GM23338 (cell line): Measurements from ENCODE around the gene RNF31. TPM values are rescaled to one million over a fixed set of nuclear protein-coding genes. Genes with fewer than 3 reads are reported as not detected.

Source experiments
- ATAC-seq: fragments of 200-7000 bp; cut with Tn5 transposase; 3 replicates; pipeline ENCODE4 v1.9.1; 2020
- DNase-seq: peaks from one replicate; pipeline ENCODE4 v3.0.0-alpha.2; 2015; ENCODE audit warnings: low spot score
- H2AFZ ChIP-seq: fragments of 200-600 bp; sonication (generic); 2 replicates; pipeline ENCODE4 v1.8.0; 2016; ENCODE audit warnings: antibody characterized with exemption, mild to moderate bottlenecking, moderate library complexity
- H3F3A ChIP-seq: fragments of 200-600 bp; sonication (generic); replicated peaks from 2 replicates; pipeline ENCODE4 v1.8.0; 2017; ENCODE audit warnings: antibody characterized with exemption, mixed run types, low read depth
- H3K27ac ChIP-seq: fragments of 200-600 bp; sonication (generic); 2 replicates; pipeline ENCODE4 v1.6.1; 2016; ENCODE audit warnings: low read depth
- H3K27me3 ChIP-seq: fragments of 200-600 bp; sonication (generic); 2 replicates; pipeline ENCODE4 v1.8.0; 2016; ENCODE audit warnings: mild to moderate bottlenecking, mixed run types, moderate library complexity; ENCODE audit not compliant: insufficient read depth
- H3K36me3 ChIP-seq: fragments of 200-600 bp; sonication (generic); 2 replicates; pipeline ENCODE4 v1.8.0; 2016; ENCODE audit warnings: mild to moderate bottlenecking; ENCODE audit not compliant: insufficient read depth
- H3K4me1 ChIP-seq: fragments of 200-600 bp; sonication (generic); 2 replicates; pipeline ENCODE4 v1.8.0; 2016; ENCODE audit warnings: mild to moderate bottlenecking, moderate library complexity; ENCODE audit not compliant: insufficient read depth
- H3K4me2 ChIP-seq: fragments of 200-600 bp; sonication (generic); 2 replicates; pipeline ENCODE4 v1.7.1; 2017; ENCODE audit warnings: mixed run types
- H3K4me3 ChIP-seq: fragments of 200-600 bp; sonication (generic); 2 replicates; pipeline ENCODE4 v1.6.1; 2016; ENCODE audit warnings: mixed run types
- H3K79me2 ChIP-seq: fragments of 200-600 bp; sonication (generic); replicated peaks from 2 replicates; pipeline ENCODE4 v1.8.0; 2017; ENCODE audit warnings: mild to moderate bottlenecking; ENCODE audit not compliant: insufficient read depth
- H3K9me2 ChIP-seq: fragments of 200-600 bp; sonication (generic); 2 replicates; pipeline ENCODE4 v1.8.0; 2017; ENCODE audit not compliant: insufficient read depth
- H4K20me1 ChIP-seq: fragments of 200-600 bp; sonication (generic); replicated peaks from 2 replicates; pipeline ENCODE4 v1.8.0; 2017; ENCODE audit warnings: mild to moderate bottlenecking; ENCODE audit not compliant: insufficient read depth
- H3K27ac Mint-ChIP-seq: 2 replicates; pipeline ENCODE4 v1.8.0; 2020; ENCODE audit warnings: inconsistent platforms, mild to moderate bottlenecking, moderate library complexity, mixed read lengths
- H3K27me3 Mint-ChIP-seq: 3 replicates; pipeline ENCODE4 v1.8.0; 2022; ENCODE audit warnings: low read depth, mild to moderate bottlenecking, moderate library complexity, mixed read lengths, inconsistent platforms; ENCODE audit not compliant: insufficient read depth, poor library complexity
- H3K36me3 Mint-ChIP-seq: 3 replicates; pipeline ENCODE4 v1.8.0; 2021; ENCODE audit warnings: low read depth, mild to moderate bottlenecking, inconsistent platforms, moderate library complexity, mixed read lengths
- H3K4me1 Mint-ChIP-seq: 3 replicates; pipeline ENCODE4 v1.8.0; 2020; ENCODE audit warnings: mild to moderate bottlenecking, inconsistent platforms, mixed read lengths
- H3K4me3 Mint-ChIP-seq: 3 replicates; pipeline ENCODE4 v1.8.0; 2021; ENCODE audit warnings: moderate library complexity, mild to moderate bottlenecking, inconsistent platforms, mixed read lengths
- H3K9me3 Mint-ChIP-seq: 3 replicates; pipeline ENCODE4 v1.8.0; 2020; ENCODE audit warnings: moderate library complexity, mild to moderate bottlenecking, inconsistent platforms, mixed read lengths
- CREB1 ChIP-seq: fragments of 250-450 bp; sonication (Bioruptor Pico); IDR thresholded peaks from 2 replicates; pipeline ENCODE4 v1.5.0; 2020; ENCODE audit warnings: low read depth, mild to moderate bottlenecking, moderate library complexity
- EZH2 ChIP-seq: fragments of 200-600 bp; sonication (generic); IDR thresholded peaks from one replicate; pipeline ENCODE4 v1.8.0; 2017; ENCODE audit warnings: antibody characterized with exemption, mild to moderate bottlenecking, low read depth; ENCODE audit not compliant: unreplicated experiment
- EZH2phosphoT487 ChIP-seq: fragments of 200-600 bp; sonication (generic); IDR thresholded peaks from one replicate; pipeline ENCODE4 v1.8.1; 2018; ENCODE audit warnings: antibody characterized with exemption; ENCODE audit not compliant: unreplicated experiment
- JUNB ChIP-seq: IDR thresholded peaks from one replicate; pipeline ENCODE4 v1.6.1; 2016; ENCODE audit warnings: antibody characterized with exemption; ENCODE audit not compliant: unreplicated experiment
- NANOG ChIP-seq: IDR thresholded peaks from 2 replicates; pipeline ENCODE4 v1.6.1; 2016; ENCODE audit warnings: antibody characterized with exemption, borderline replicate concordance
- POLR2AphosphoS5 ChIP-seq: IDR thresholded peaks from 2 replicates; pipeline ENCODE4 v1.6.1; 2016; ENCODE audit warnings: antibody characterized with exemption, low read depth
- STAT1 ChIP-seq: IDR thresholded peaks from one replicate; pipeline ENCODE4 v1.6.1; 2016; ENCODE audit warnings: antibody characterized with exemption; ENCODE audit not compliant: unreplicated experiment
- ZNF114 ChIP-seq: fragments of 250-450 bp; sonication (Bioruptor Pico); IDR thresholded peaks from 2 replicates; pipeline ENCODE4 v1.5.0; 2020; ENCODE audit warnings: mild to moderate bottlenecking, moderate library complexity
- ZNF331 ChIP-seq: fragments of 250-450 bp; sonication (Bioruptor Pico); IDR thresholded peaks from 2 replicates; pipeline ENCODE4 v1.5.0; 2020; ENCODE audit warnings: low read depth, mild to moderate bottlenecking, moderate library complexity
- polyA plus RNA-seq: library from polyadenylated mRNA; unstranded; fragments of >200 nt; fragmentation: Nextera tagmentation; extraction: Ambion mirVana; gene quantifications from 2 replicates; pipeline ENCODE4 v1.2.1, GENCODE V29; 2016
- total RNA-seq: library from RNA; depleted of rRNA; stranded (reverse); fragments of >200 nt; shearing (Covaris generic); gene quantifications from 2 replicates; pipeline ENCODE4 v1.2.3, GENCODE V29; 2014
- TF ChIP-seq, protein P1 (sequence below): IDR thresholded peaks from 2 replicates; pipeline ENCODE4 v1.6.1; 2016; ENCODE audit warnings: antibody characterized with exemption
- TF ChIP-seq, protein P2 (sequence below): fragments of 250-450 bp; sonication (Bioruptor Pico); IDR thresholded peaks from 2 replicates; pipeline ENCODE4 v1.5.0; 2020; ENCODE audit warnings: mild to moderate bottlenecking, moderate library complexity
- TF ChIP-seq, protein P3 (sequence below): IDR thresholded peaks from one replicate; pipeline ENCODE4 v1.6.1; 2018; ENCODE audit warnings: antibody characterized with exemption; ENCODE audit not compliant: unreplicated experiment
- TF ChIP-seq, protein P4 (sequence below), 2 experiments: fragments of 200-600 bp in 1 of 2; sonication (generic) in 1 of 2; conservative IDR thresholded peaks; 2 replicates each; pipeline versions ENCODE4 v1.5.1 to v1.6.1; 2016 to 2017; ENCODE audit warnings: antibody characterized with exemption in 2 of 2, low read depth in 2 of 2, mild to moderate bottlenecking in 2 of 2, moderate library complexity in 1 of 2

RNF31 gene
- total and polyA plus RNA-seq, 2 experiments from 2014 or later: 54.8 to 87.4 TPM

DNA sequence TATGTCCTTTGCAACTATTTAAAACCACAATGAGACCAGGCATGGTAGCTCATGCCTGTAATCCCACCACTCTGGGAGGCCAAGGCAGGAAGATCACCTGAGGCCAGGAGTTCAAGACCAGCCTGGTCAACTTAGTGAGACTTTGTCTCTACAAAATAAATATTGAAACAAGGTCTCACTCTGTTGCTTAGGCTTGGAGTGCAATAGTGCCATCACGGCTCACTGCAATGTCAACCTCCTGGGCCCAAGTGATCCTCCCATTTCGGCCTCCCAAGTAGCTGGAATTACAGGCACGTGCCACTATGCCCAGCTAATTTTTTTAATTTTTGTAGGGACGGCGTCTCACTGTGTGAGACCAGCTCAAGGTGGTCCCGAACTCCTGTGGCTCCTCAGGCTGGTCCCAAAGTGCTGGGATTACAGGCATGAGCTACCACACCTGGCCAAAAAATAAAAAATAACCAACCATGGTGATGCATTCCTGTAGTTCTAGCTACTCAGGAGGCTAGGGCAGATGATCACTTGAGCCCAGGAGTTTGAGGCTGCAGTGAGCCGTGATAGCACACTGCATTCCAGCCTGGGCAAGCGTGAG lies 17.8 kb upstream of the RNF31 start:
- Histone ChIP-seq H4K20me1 (no peaks in the 10 kb centered on the region; the same call in 1 of the 2 replicates), H3K27me3 (no peaks in the 10 kb centered on the region), H3K4me3 (no peak overlapping the region), H3F3A (peaks cover 7% of the 10 kb centered on the region; the same call in 1 of the 2 replicates), H3K4me2 (no peak overlapping the region), H3K79me2 (no peaks in the 10 kb centered on the region), H2AFZ (no peak overlapping the region), H3K27ac (no peak overlapping the region), H3K36me3 (no peaks in the 10 kb centered on the region), H3K9me2 (no peaks in the 10 kb centered on the region), H3K4me1 (0 out of 2 replicates have a peak, but pooled peaks cover 4% of the 10 kb centered on the region)
- no peaks in the 10 kb centered on the region for H3K9me3 Mint-ChIP-seq
- peaks cover 5% of the 10 kb centered on the region for H3K27me3 Mint-ChIP-seq
- no peak overlapping the region for H3K27ac Mint-ChIP-seq
- TF ChIP-seq ZNF331: no peak
- TF ChIP-seq POLR2AphosphoS5: no peak
- TF ChIP-seq STAT1: no peak
- TF ChIP-seq EZH2phosphoT487: no peak
- TF ChIP-seq NANOG: no peak
- TF ChIP-seq EZH2: no peak
- TF ChIP-seq ZNF114 (CRISPR knock-in tag): no peak
- TF ChIP-seq, protein P1, sequence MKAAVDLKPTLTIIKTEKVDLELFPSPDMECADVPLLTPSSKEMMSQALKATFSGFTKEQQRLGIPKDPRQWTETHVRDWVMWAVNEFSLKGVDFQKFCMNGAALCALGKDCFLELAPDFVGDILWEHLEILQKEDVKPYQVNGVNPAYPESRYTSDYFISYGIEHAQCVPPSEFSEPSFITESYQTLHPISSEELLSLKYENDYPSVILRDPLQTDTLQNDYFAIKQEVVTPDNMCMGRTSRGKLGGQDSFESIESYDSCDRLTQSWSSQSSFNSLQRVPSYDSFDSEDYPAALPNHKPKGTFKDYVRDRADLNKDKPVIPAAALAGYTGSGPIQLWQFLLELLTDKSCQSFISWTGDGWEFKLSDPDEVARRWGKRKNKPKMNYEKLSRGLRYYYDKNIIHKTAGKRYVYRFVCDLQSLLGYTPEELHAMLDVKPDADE: no peak
- TF ChIP-seq, protein P2, sequence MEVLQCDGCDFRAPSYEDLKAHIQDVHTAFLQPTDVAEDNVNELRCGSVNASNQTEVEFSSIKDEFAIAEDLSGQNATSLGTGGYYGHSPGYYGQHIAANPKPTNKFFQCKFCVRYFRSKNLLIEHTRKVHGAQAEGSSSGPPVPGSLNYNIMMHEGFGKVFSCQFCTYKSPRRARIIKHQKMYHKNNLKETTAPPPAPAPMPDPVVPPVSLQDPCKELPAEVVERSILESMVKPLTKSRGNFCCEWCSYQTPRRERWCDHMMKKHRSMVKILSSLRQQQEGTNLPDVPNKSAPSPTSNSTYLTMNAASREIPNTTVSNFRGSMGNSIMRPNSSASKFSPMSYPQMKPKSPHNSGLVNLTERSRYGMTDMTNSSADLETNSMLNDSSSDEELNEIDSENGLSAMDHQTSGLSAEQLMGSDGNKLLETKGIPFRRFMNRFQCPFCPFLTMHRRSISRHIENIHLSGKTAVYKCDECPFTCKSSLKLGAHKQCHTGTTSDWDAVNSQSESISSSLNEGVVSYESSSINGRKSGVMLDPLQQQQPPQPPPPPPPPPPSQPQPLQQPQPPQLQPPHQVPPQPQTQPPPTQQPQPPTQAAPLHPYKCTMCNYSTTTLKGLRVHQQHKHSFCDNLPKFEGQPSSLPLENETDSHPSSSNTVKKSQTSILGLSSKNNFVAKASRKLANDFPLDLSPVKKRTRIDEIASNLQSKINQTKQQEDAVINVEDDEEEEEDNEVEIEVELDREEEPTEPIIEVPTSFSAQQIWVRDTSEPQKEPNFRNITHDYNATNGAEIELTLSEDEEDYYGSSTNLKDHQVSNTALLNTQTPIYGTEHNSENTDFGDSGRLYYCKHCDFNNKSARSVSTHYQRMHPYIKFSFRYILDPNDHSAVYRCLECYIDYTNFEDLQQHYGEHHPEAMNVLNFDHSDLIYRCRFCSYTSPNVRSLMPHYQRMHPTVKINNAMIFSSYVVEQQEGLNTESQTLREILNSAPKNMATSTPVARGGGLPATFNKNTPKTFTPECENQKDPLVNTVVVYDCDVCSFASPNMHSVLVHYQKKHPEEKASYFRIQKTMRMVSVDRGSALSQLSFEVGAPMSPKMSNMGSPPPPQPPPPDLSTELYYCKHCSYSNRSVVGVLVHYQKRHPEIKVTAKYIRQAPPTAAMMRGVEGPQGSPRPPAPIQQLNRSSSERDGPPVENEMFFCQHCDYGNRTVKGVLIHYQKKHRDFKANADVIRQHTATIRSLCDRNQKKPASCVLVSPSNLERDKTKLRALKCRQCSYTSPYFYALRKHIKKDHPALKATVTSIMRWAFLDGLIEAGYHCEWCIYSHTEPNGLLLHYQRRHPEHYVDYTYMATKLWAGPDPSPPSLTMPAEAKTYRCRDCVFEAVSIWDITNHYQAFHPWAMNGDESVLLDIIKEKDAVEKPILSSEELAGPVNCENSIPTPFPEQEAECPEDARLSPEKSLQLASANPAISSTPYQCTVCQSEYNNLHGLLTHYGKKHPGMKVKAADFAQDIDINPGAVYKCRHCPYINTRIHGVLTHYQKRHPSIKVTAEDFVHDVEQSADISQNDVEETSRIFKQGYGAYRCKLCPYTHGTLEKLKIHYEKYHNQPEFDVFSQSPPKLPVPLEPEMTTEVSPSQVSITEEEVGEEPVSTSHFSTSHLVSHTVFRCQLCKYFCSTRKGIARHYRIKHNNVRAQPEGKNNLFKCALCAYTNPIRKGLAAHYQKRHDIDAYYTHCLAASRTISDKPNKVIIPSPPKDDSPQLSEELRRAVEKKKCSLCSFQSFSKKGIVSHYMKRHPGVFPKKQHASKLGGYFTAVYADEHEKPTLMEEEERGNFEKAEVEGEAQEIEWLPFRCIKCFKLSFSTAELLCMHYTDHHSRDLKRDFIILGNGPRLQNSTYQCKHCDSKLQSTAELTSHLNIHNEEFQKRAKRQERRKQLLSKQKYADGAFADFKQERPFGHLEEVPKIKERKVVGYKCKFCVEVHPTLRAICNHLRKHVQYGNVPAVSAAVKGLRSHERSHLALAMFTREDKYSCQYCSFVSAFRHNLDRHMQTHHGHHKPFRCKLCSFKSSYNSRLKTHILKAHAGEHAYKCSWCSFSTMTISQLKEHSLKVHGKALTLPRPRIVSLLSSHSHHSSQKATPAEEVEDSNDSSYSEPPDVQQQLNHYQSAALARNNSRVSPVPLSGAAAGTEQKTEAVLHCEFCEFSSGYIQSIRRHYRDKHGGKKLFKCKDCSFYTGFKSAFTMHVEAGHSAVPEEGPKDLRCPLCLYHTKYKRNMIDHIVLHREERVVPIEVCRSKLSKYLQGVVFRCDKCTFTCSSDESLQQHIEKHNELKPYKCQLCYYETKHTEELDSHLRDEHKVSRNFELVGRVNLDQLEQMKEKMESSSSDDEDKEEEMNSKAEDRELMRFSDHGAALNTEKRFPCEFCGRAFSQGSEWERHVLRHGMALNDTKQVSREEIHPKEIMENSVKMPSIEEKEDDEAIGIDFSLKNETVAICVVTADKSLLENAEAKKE (CRISPR knock-in tag): no peak
- TF ChIP-seq, protein P3, sequence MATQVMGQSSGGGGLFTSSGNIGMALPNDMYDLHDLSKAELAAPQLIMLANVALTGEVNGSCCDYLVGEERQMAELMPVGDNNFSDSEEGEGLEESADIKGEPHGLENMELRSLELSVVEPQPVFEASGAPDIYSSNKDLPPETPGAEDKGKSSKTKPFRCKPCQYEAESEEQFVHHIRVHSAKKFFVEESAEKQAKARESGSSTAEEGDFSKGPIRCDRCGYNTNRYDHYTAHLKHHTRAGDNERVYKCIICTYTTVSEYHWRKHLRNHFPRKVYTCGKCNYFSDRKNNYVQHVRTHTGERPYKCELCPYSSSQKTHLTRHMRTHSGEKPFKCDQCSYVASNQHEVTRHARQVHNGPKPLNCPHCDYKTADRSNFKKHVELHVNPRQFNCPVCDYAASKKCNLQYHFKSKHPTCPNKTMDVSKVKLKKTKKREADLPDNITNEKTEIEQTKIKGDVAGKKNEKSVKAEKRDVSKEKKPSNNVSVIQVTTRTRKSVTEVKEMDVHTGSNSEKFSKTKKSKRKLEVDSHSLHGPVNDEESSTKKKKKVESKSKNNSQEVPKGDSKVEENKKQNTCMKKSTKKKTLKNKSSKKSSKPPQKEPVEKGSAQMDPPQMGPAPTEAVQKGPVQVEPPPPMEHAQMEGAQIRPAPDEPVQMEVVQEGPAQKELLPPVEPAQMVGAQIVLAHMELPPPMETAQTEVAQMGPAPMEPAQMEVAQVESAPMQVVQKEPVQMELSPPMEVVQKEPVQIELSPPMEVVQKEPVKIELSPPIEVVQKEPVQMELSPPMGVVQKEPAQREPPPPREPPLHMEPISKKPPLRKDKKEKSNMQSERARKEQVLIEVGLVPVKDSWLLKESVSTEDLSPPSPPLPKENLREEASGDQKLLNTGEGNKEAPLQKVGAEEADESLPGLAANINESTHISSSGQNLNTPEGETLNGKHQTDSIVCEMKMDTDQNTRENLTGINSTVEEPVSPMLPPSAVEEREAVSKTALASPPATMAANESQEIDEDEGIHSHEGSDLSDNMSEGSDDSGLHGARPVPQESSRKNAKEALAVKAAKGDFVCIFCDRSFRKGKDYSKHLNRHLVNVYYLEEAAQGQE: no peak
- no peak for TF ChIP-seq JUNB
- TF ChIP-seq, protein P4, sequence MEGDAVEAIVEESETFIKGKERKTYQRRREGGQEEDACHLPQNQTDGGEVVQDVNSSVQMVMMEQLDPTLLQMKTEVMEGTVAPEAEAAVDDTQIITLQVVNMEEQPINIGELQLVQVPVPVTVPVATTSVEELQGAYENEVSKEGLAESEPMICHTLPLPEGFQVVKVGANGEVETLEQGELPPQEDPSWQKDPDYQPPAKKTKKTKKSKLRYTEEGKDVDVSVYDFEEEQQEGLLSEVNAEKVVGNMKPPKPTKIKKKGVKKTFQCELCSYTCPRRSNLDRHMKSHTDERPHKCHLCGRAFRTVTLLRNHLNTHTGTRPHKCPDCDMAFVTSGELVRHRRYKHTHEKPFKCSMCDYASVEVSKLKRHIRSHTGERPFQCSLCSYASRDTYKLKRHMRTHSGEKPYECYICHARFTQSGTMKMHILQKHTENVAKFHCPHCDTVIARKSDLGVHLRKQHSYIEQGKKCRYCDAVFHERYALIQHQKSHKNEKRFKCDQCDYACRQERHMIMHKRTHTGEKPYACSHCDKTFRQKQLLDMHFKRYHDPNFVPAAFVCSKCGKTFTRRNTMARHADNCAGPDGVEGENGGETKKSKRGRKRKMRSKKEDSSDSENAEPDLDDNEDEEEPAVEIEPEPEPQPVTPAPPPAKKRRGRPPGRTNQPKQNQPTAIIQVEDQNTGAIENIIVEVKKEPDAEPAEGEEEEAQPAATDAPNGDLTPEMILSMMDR (conservative IDR thresholded peaks at IDR 0.05; ENCODE audit: low read depth in 2 of 2): no peak
- no peak for TF ChIP-seq CREB1 (CRISPR knock-in tag)
- H3K4me3 Mint-ChIP-seq: no peak overlapping the region
- no peak for DNase-seq
- no peaks in the 10 kb centered on the region; the same call in 2 of the 3 replicates for H3K36me3 Mint-ChIP-seq
- ATAC-seq: no peak
- peaks cover 11% of the 10 kb centered on the region for H3K4me1 Mint-ChIP-seq
